GM12878 (cell line): ENCODE data around the gene AKAP1. TPM values are rescaled to one million over a fixed set of nuclear protein-coding genes. Genes with fewer than 3 reads are reported as not detected.

Source experiments
- ATAC-seq: fragments of 200-7000 bp; cut with Tn5 transposase; 3 replicates; pipeline ENCODE4 v1.9.1; 2020; ENCODE audit warnings: mild to moderate bottlenecking, moderate library complexity
- BruUV-seq: library from RNA; stranded (reverse); fragments of 400-500 nt; replicated peaks from 2 replicates; lab custom pipeline; 2021; lab: Mats Ljungman, UMichigan
- CTCF ChIA-PET: fragments of 300-600 bp; sonication (Branson Sonifier 250); formaldehyde crosslinking; extraction: SDS; loops from one replicate; lab custom pipeline; 2021; ENCODE audit warnings: inconsistent platforms; lab: Yijun Ruan, JAX
- POLR2A ChIA-PET: fragments of 350-600 bp; formaldehyde crosslinking; extraction: SDS; loops from one replicate; lab custom pipeline; 2021; ENCODE audit warnings: inconsistent platforms; lab: Charles Lee
- RAD21 ChIA-PET: fragments of 300-600 bp; sonication (Branson Sonifier 250); formaldehyde crosslinking; loops from one replicate; lab custom pipeline; 2023; ENCODE audit warnings: antibody characterized with exemption; ENCODE audit not compliant: unreplicated experiment; lab: Charles Lee
- SMC1A ChIA-PET: fragments of 300-600 bp; sonication (Branson Sonifier 250); formaldehyde crosslinking; loops from one replicate; lab custom pipeline; 2023; ENCODE audit not compliant: unreplicated experiment, uncharacterized antibody; lab: Charles Lee
- DNase-seq: peaks from one replicate; pipeline ENCODE4 v3.0.0-alpha.2; 2011; ENCODE audit warnings: low read depth, low spot score
- FAIRE-seq: peaks from 3 replicates; lab custom pipeline; 2011; peaks lifted over from hg19 to GRCh38; lab: Jason Lieb, UNC
- H2AFZ ChIP-seq: 2 replicates; pipeline ENCODE4 v1.6.0; 2011; ENCODE audit warnings: low read depth, low read length, control low read depth; ENCODE audit not compliant: control insufficient read depth
- H3K27ac ChIP-seq: 2 replicates; pipeline ENCODE4 v1.5.1; 2011; ENCODE audit warnings: control low read depth; ENCODE audit not compliant: control insufficient read depth, insufficient read depth
- H3K27me3 ChIP-seq, 2 experiments: replicated peaks in 1 of 2; 2 replicates each; pipeline versions ENCODE4 v1.6.0 to v1.6.1; 2011; ENCODE audit warnings: low read length in 1 of 2; ENCODE audit not compliant: control insufficient read depth in 2 of 2, insufficient read depth in 2 of 2
- H3K36me3 ChIP-seq, 2 experiments: 2 replicates each; pipeline ENCODE4 v1.5.1; 2011; ENCODE audit warnings: low read length in 1 of 2; ENCODE audit not compliant: control insufficient read depth in 2 of 2, insufficient read depth in 2 of 2
- H3K4me1 ChIP-seq: 2 replicates; pipeline ENCODE4 v1.6.1; 2011; ENCODE audit warnings: mild to moderate bottlenecking, low read length, moderate library complexity, mixed read lengths; ENCODE audit not compliant: control insufficient read depth, insufficient read depth
- H3K4me2 ChIP-seq: 2 replicates; pipeline ENCODE4 v1.6.0; 2011; ENCODE audit warnings: control low read depth; ENCODE audit not compliant: control insufficient read depth, insufficient read depth
- H3K4me3 ChIP-seq: fragments of 200-600 bp; sonication (generic); 2 replicates; pipeline ENCODE4 v1.5.1; 2016
- H3K79me2 ChIP-seq: 2 replicates; pipeline ENCODE4 v1.6.0; 2011; ENCODE audit warnings: low read length; ENCODE audit not compliant: control insufficient read depth, insufficient read depth
- H3K9ac ChIP-seq: 2 replicates; pipeline ENCODE4 v1.8.0; 2011; ENCODE audit warnings: low read length, control low read depth, mixed read lengths; ENCODE audit not compliant: control insufficient read depth, insufficient read depth
- H3K9me3 ChIP-seq: replicated peaks from 3 replicates; pipeline ENCODE4 v1.5.1; 2011; ENCODE audit warnings: mild to moderate bottlenecking, low read length; ENCODE audit not compliant: control insufficient read depth, insufficient read depth
- H4K20me1 ChIP-seq: 2 replicates; pipeline ENCODE4 v1.6.0; 2011; ENCODE audit not compliant: control insufficient read depth, insufficient read depth
- ATF7 ChIP-seq: fragments of 450-650 bp; IDR thresholded peaks from 2 replicates; pipeline ENCODE4 v1.6.1; 2016; ENCODE audit warnings: low read depth, mild to moderate bottlenecking
- BCL11A ChIP-seq: IDR thresholded peaks from 2 replicates; pipeline ENCODE4 v1.6.1; 2011; ENCODE audit warnings: low read depth, low read length
- BCL3 ChIP-seq: IDR thresholded peaks from 2 replicates; pipeline ENCODE4 v1.6.1; 2011; ENCODE audit warnings: borderline replicate concordance, low read depth, mild to moderate bottlenecking, moderate library complexity, low read length; ENCODE audit not compliant: insufficient read depth, poor library complexity, severe bottlenecking
- BMI1 ChIP-seq: fragments of 450-650 bp; IDR thresholded peaks from 2 replicates; pipeline ENCODE4 v1.6.1; 2016; ENCODE audit warnings: mild to moderate bottlenecking, moderate library complexity, borderline replicate concordance
- BRCA1 ChIP-seq: IDR thresholded peaks from 2 replicates; pipeline ENCODE4 v1.6.1; 2011; ENCODE audit warnings: low read depth, low read length, improper control_type of control experiment
- GATAD2B ChIP-seq: fragments of 450-650 bp; conservative IDR thresholded peaks from 2 replicates; pipeline ENCODE4 v1.6.1; 2017; ENCODE audit warnings: low read depth, mild to moderate bottlenecking, moderate library complexity
- HCFC1 ChIP-seq: fragments of 150-350 bp; IDR thresholded peaks from 2 replicates; pipeline ENCODE4 v1.6.1; 2014; ENCODE audit warnings: low read length
- HDAC2 ChIP-seq: fragments of 200-600 bp; sonication (generic); IDR thresholded peaks from 2 replicates; pipeline ENCODE4 v1.6.1; 2017
- IKZF2 ChIP-seq, 2 experiments: fragments of 450-650 bp; IDR thresholded peaks; 2 replicates each; pipeline ENCODE4 v1.6.1; 2017; ENCODE audit warnings: mild to moderate bottlenecking in 2 of 2, moderate library complexity in 2 of 2
- MEF2B ChIP-seq: fragments of 450-650 bp; IDR thresholded peaks from 2 replicates; pipeline ENCODE4 v1.6.1; 2018; ENCODE audit warnings: mild to moderate bottlenecking, moderate library complexity; ENCODE audit not compliant: partially characterized antibody, poor library complexity, severe bottlenecking
- NR2C2 ChIP-seq: IDR thresholded peaks from 2 replicates; pipeline ENCODE4 v1.6.1; 2011; ENCODE audit warnings: borderline replicate concordance, low read depth; ENCODE audit not compliant: control insufficient read depth, insufficient read length
- RUNX3 ChIP-seq: IDR thresholded peaks from 2 replicates; pipeline ENCODE4 v1.6.1; 2012; ENCODE audit warnings: low read length, inconsistent platforms
- WRNIP1 ChIP-seq: IDR thresholded peaks from 2 replicates; pipeline ENCODE4 v1.6.1; 2011; ENCODE audit warnings: low read depth, low read length, improper control_type of control experiment, borderline replicate concordance
- WGBS: methylation state at CpG from one replicate; pipeline ENCODE4 v1.1.6; 2016; ENCODE audit warnings: low lambda C conversion rate; ENCODE audit not compliant: insufficient replicate concordance, insufficient coverage; ENCODE audit errors: missing lambda C conversion rate; 5-methylcytosine and 5-hydroxymethylcytosine counted together
- in situ Hi-C: fragments of 300-500 bp; cut with MboI; formaldehyde crosslinking; loops from 9 replicates; pipeline ENCODE4 v1.14.3; 2018; ENCODE audit warnings: mixed read lengths
- intact Hi-C: fragments of 100-400 bp; cut with micrococcal nuclease; formaldehyde crosslinking; loops from one replicate; pipeline ENCODE4 v1.14.2; 2022; ENCODE audit not compliant: unreplicated experiment
- polyA plus RNA-seq, 11 experiments: library from polyadenylated mRNA; depleted of rRNA in 4 of 11; unstranded in 6 of 11; stranded (reverse) in 5 of 11; fragments of >200 nt; fragmentation: Nextera tagmentation in 4 of 11; fragmentation: Illumina TruSeq in 1 of 11; extraction: Ambion mirVana in 4 of 11; extraction: Trizol in 1 of 11; gene quantifications; 1 replicate in 1 of 11; 2 replicates in 10 of 11; pipeline versions ENCODE4 v1.2.1 to v1.2.3, GENCODE V29; 2011 to 2016; ENCODE audit warnings: inconsistent platforms in 2 of 11, missing spikeins in 2 of 11, low read depth in 1 of 11
- total RNA-seq, 4 experiments: library from RNA; depleted of rRNA in 3 of 4; stranded (reverse); fragments of >200 nt in 3 of 4; fragmentation: Illumina TruSeq in 1 of 4; extraction: Trizol in 1 of 4; gene quantifications; 2 replicates each; pipeline versions ENCODE4 v1.2.1 to v1.2.3, GENCODE V29; 2013 to 2021
- TF ChIP-seq, protein P1 (sequence below): fragments of 450-650 bp; conservative IDR thresholded peaks from 2 replicates; pipeline ENCODE4 v1.6.1; 2017; ENCODE audit warnings: mild to moderate bottlenecking, moderate library complexity
- TF ChIP-seq, protein P2 (sequence below): IDR thresholded peaks from 2 replicates; pipeline ENCODE4 v1.6.1; 2011; ENCODE audit warnings: borderline replicate concordance, low read depth, mild to moderate bottlenecking, moderate library complexity, mixed read lengths, low read length; ENCODE audit not compliant: insufficient read depth; ENCODE audit errors: extremely low read length
- TF ChIP-seq, protein P3 (sequence below): IDR thresholded peaks from 2 replicates; pipeline ENCODE4 v1.6.1; 2011; ENCODE audit warnings: mild to moderate bottlenecking, low read depth, low read length, moderate library complexity; ENCODE audit not compliant: insufficient replicate concordance

Gene AKAP1
- total and polyA plus RNA-seq, 10 of the 15 experiments (the other 5 are each of a cell fraction or from before 2014, with no cell fraction given) = 11.9 to 50.5 (median 38.1) TPM

- DNase-seq = no peak
- intact Hi-C loops = loop anchor here (1.0 kb wide), 1 partner anchor 294 kb away; no protein-coding TSS in a partner anchor
- TF ChIP-seq, protein P1, sequence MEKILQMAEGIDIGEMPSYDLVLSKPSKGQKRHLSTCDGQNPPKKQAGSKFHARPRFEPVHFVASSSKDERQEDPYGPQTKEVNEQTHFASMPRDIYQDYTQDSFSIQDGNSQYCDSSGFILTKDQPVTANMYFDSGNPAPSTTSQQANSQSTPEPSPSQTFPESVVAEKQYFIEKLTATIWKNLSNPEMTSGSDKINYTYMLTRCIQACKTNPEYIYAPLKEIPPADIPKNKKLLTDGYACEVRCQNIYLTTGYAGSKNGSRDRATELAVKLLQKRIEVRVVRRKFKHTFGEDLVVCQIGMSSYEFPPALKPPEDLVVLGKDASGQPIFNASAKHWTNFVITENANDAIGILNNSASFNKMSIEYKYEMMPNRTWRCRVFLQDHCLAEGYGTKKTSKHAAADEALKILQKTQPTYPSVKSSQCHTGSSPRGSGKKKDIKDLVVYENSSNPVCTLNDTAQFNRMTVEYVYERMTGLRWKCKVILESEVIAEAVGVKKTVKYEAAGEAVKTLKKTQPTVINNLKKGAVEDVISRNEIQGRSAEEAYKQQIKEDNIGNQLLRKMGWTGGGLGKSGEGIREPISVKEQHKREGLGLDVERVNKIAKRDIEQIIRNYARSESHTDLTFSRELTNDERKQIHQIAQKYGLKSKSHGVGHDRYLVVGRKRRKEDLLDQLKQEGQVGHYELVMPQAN = no peak
- TF ChIP-seq, protein P2, sequence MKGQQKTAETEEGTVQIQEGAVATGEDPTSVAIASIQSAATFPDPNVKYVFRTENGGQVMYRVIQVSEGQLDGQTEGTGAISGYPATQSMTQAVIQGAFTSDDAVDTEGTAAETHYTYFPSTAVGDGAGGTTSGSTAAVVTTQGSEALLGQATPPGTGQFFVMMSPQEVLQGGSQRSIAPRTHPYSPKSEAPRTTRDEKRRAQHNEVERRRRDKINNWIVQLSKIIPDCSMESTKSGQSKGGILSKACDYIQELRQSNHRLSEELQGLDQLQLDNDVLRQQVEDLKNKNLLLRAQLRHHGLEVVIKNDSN = no peak
- no peak for TF ChIP-seq MEF2B
- TF ChIP-seq, protein P3, sequence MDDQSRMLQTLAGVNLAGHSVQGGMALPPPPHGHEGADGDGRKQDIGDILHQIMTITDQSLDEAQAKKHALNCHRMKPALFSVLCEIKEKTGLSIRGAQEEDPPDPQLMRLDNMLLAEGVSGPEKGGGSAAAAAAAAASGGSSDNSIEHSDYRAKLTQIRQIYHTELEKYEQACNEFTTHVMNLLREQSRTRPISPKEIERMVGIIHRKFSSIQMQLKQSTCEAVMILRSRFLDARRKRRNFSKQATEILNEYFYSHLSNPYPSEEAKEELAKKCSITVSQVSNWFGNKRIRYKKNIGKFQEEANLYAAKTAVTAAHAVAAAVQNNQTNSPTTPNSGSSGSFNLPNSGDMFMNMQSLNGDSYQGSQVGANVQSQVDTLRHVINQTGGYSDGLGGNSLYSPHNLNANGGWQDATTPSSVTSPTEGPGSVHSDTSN = no peak
- TF ChIP-seq HCFC1 = no peak
- no peak for TF ChIP-seq BCL11A
- no peak for TF ChIP-seq IKZF2 (IDR thresholded peaks at IDR 0.05)
- no peak for TF ChIP-seq BCL3
- no peak for TF ChIP-seq BMI1
- no peak for TF ChIP-seq WRNIP1
- TF ChIP-seq HDAC2 = no peak
- no peak for TF ChIP-seq ATF7
- no peak for TF ChIP-seq RUNX3
- no peak for TF ChIP-seq BRCA1
- no peak for TF ChIP-seq GATAD2B
- TF ChIP-seq NR2C2 = no peak
These were observed 28.6 kb downstream of the AKAP1 start for GRCh38 chr17:57113656-57114055.

More at GRCh38 chr17:57113656-57114055, 28.6 kb downstream of the AKAP1 start:
- Histone ChIP-seq H3K4me3 (no peak overlapping the region), H4K20me1 (peaks cover 4% of the 10 kb centered on the region; the same call in 1 of the 2 replicates), H3K79me2 (no peaks in the 10 kb centered on the region), H3K4me1 (no peaks in the 10 kb centered on the region), H3K4me2 (no peak overlapping the region), H3K9me3 (no peaks in the 10 kb centered on the region), H3K36me3 (peaks cover 23 to 45% of the 10 kb centered on the region in 2 experiments; a peak in 3 of 4 replicates), H2AFZ (no peak overlapping the region), H3K9ac (no peak overlapping the region), H3K27ac (no peak overlapping the region), H3K27me3 (no peaks in the 10 kb centered on the region)
- BruUV-seq = no TSS peak
- peak; percentile 24; the same call in 1 of the 3 replicates for ATAC-seq
- no peak for FAIRE-seq
- POLR2A ChIA-PET = interaction anchor here (0.5 to 1.2 kb wide), 2 partner anchors 15 to 25 kb away, joined by 3 read pairs; no protein-coding TSS in a partner anchor
- CTCF ChIA-PET = interaction anchor here (0.9 to 1.7 kb wide), 6 partner anchors 8 to 202 kb away, joined by 3 to 7 read pairs (median 4); no protein-coding TSS in a partner anchor
- in situ Hi-C loops = no loop called here
- RAD21 ChIA-PET = interaction anchor here (0.6 kb wide), 1 partner anchor 24 kb away, joined by 3 read pairs; no protein-coding TSS in a partner anchor
- 95% methylated on average over 3 of the region's 3 CpGs for WGBS
- SMC1A ChIA-PET = no interaction called here
